Panc1 (cell line): ENCODE data around the gene TSHZ3. TPM values are rescaled to one million over a fixed set of nuclear protein-coding genes. Genes with fewer than 3 reads are reported as not detected.

Experiments used
- ATAC-seq: fragments of 200-7000 bp; cut with Tn5 transposase; 2 replicates; pipeline ENCODE4 v1.9.1; 2020; ENCODE audit warnings: mild to moderate bottlenecking, moderate library complexity
- BruUV-seq: library from RNA; stranded (reverse); fragments of 400-500 nt; replicated peaks from 2 replicates; lab custom pipeline; 2021; lab: Mats Ljungman, UMichigan
- CTCF ChIA-PET: fragments of 300-600 bp; sonication (Branson Sonifier 250); formaldehyde crosslinking; loops from one replicate; lab custom pipeline; 2022; ENCODE audit warnings: antibody characterized with exemption; lab: Charles Lee
- POLR2A ChIA-PET: fragments of 300-600 bp; sonication (Branson Sonifier 250); formaldehyde crosslinking; loops from one replicate; lab custom pipeline; 2022; ENCODE audit warnings: antibody characterized with exemption; lab: Charles Lee
- DNase-seq: peaks from one replicate; pipeline ENCODE4 v3.0.0-alpha.2; 2010; ENCODE audit warnings: low read depth, low spot score
- H3K27ac ChIP-seq: 2 replicates; pipeline ENCODE4 v1.5.1; 2011; ENCODE audit warnings: mild to moderate bottlenecking, low read length, inconsistent platforms
- H3K27me3 ChIP-seq: fragments of 200-500 bp; sonication (Bioruptor generic); 2 replicates; pipeline ENCODE4 v1.6.0; 2014; ENCODE audit warnings: low read length, inconsistent platforms; ENCODE audit not compliant: control insufficient read depth, insufficient read depth
- H3K36me3 ChIP-seq: fragments of 200-500 bp; sonication (Bioruptor generic); 2 replicates; pipeline ENCODE4 v1.5.1; 2014; ENCODE audit warnings: inconsistent platforms, mild to moderate bottlenecking, low read length, moderate library complexity; ENCODE audit not compliant: control insufficient read depth, insufficient read depth
- H3K4me1 ChIP-seq: 2 replicates; pipeline ENCODE4 v1.5.1; 2011; ENCODE audit warnings: inconsistent platforms, mild to moderate bottlenecking, low read length, moderate library complexity; ENCODE audit not compliant: control insufficient read depth, insufficient read depth
- H3K4me3 ChIP-seq, 2 experiments: 2 replicates each; pipeline ENCODE4 v1.5.1; 2011 to 2012; ENCODE audit warnings: low read depth in 2 of 2, low read length in 2 of 2, mild to moderate bottlenecking in 2 of 2, inconsistent platforms in 1 of 2, moderate library complexity in 1 of 2
- H3K9me3 ChIP-seq: fragments of 200-500 bp; sonication (Bioruptor generic); 2 replicates; pipeline ENCODE4 v1.5.1; 2014; ENCODE audit warnings: low read depth, mild to moderate bottlenecking, inconsistent platforms, low read length, moderate library complexity; ENCODE audit not compliant: control insufficient read depth, insufficient read depth
- POLR2AphosphoS5 ChIP-seq: IDR thresholded peaks from 2 replicates; pipeline ENCODE4 v1.6.1; 2012; ENCODE audit warnings: mild to moderate bottlenecking, low read depth, low read length, moderate library complexity
- SIN3A ChIP-seq: IDR thresholded peaks from 2 replicates; pipeline ENCODE4 v1.6.1; 2012; ENCODE audit warnings: low read depth, mild to moderate bottlenecking, low read length, moderate library complexity, borderline replicate concordance; ENCODE audit not compliant: insufficient read depth
- TCF7L2 ChIP-seq: IDR thresholded peaks from 2 replicates; pipeline ENCODE4 v1.6.1; 2011; ENCODE audit warnings: mild to moderate bottlenecking, low read depth, low read length, inconsistent platforms
- in situ Hi-C: cut with HindIII; loops from 2 replicates; pipeline ENCODE4 v1.10.0; 2016; ENCODE audit warnings: low sequenced_read_pairs, low pct_unique_long_range_greater_than_20kb
- intact Hi-C: fragments of 100-400 bp; cut with micrococcal nuclease; formaldehyde crosslinking; loops from one replicate; pipeline ENCODE4 v1.10.0; 2022; ENCODE audit not compliant: unreplicated experiment
- total RNA-seq: library from RNA; stranded (reverse); gene quantifications from one replicate; pipeline ENCODE4 v1.2.1, GENCODE V29; 2021; ENCODE audit not compliant: unreplicated experiment
- TF ChIP-seq, protein P1 (sequence below): fragments of 450-650 bp; IDR thresholded peaks from 2 replicates; pipeline ENCODE4 v1.5.1; 2017; ENCODE audit warnings: mild to moderate bottlenecking
- TF ChIP-seq, protein P2 (sequence below), 2 experiments: IDR thresholded peaks; 2 replicates each; pipeline ENCODE4 v1.6.1; 2011 to 2012; ENCODE audit warnings: low read depth in 2 of 2, control low read depth in 1 of 2, low read length in 1 of 2, mild to moderate bottlenecking in 1 of 2, moderate library complexity in 1 of 2; ENCODE audit not compliant: insufficient read depth in 1 of 2

The TSHZ3 gene
- total RNA-seq, 1 experiment from 2014 or later, result 7.8 TPM

DNA sequence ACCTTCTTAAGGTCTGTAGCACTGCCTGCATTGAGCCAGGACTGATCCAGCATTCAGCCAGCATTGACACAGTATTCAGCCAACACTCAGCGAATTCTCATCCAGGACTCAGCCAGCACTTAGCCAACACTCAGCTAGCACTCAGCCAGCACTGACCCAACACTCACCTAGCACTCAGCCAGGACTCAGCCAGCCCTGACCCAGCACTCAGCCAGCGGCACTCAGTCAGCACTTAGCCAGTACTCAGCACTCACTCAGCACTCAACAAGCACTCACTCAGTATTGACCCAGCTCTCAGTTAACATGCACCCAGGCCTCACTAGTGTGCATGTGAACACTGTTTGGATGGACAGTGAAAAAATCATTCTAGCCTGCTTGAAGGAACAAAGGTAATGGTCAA, 55.0 kb downstream of the TSHZ3 start:
- TF ChIP-seq POLR2AphosphoS5 (no peak), TCF7L2 (no peak), SIN3A (no peak)
- TF ChIP-seq, protein P1, sequence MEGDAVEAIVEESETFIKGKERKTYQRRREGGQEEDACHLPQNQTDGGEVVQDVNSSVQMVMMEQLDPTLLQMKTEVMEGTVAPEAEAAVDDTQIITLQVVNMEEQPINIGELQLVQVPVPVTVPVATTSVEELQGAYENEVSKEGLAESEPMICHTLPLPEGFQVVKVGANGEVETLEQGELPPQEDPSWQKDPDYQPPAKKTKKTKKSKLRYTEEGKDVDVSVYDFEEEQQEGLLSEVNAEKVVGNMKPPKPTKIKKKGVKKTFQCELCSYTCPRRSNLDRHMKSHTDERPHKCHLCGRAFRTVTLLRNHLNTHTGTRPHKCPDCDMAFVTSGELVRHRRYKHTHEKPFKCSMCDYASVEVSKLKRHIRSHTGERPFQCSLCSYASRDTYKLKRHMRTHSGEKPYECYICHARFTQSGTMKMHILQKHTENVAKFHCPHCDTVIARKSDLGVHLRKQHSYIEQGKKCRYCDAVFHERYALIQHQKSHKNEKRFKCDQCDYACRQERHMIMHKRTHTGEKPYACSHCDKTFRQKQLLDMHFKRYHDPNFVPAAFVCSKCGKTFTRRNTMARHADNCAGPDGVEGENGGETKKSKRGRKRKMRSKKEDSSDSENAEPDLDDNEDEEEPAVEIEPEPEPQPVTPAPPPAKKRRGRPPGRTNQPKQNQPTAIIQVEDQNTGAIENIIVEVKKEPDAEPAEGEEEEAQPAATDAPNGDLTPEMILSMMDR, result no peak
- TF ChIP-seq, protein P2, sequence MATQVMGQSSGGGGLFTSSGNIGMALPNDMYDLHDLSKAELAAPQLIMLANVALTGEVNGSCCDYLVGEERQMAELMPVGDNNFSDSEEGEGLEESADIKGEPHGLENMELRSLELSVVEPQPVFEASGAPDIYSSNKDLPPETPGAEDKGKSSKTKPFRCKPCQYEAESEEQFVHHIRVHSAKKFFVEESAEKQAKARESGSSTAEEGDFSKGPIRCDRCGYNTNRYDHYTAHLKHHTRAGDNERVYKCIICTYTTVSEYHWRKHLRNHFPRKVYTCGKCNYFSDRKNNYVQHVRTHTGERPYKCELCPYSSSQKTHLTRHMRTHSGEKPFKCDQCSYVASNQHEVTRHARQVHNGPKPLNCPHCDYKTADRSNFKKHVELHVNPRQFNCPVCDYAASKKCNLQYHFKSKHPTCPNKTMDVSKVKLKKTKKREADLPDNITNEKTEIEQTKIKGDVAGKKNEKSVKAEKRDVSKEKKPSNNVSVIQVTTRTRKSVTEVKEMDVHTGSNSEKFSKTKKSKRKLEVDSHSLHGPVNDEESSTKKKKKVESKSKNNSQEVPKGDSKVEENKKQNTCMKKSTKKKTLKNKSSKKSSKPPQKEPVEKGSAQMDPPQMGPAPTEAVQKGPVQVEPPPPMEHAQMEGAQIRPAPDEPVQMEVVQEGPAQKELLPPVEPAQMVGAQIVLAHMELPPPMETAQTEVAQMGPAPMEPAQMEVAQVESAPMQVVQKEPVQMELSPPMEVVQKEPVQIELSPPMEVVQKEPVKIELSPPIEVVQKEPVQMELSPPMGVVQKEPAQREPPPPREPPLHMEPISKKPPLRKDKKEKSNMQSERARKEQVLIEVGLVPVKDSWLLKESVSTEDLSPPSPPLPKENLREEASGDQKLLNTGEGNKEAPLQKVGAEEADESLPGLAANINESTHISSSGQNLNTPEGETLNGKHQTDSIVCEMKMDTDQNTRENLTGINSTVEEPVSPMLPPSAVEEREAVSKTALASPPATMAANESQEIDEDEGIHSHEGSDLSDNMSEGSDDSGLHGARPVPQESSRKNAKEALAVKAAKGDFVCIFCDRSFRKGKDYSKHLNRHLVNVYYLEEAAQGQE (IDR thresholded peaks at IDR 0.05; ENCODE audit: insufficient read depth in 1 of 2, low read depth in 2 of 2, low read length in 1 of 2), result no peak
- ChIA-PET POLR2A (no interaction called here), CTCF (no interaction called here)
- Histone ChIP-seq H3K27ac (no peak overlapping the region), H3K36me3 (no peaks in the 10 kb centered on the region), H3K9me3 (no peaks in the 10 kb centered on the region), H3K4me3 (no peak overlapping the region), H3K4me1 (no peaks in the 10 kb centered on the region), H3K27me3 (no peaks in the 10 kb centered on the region)
- in situ Hi-C loops, result no loop called here
- DNase-seq (no peak), ATAC-seq (no peak)
- BruUV-seq, result no TSS peak
- intact Hi-C loops, result no loop called here

DNA sequence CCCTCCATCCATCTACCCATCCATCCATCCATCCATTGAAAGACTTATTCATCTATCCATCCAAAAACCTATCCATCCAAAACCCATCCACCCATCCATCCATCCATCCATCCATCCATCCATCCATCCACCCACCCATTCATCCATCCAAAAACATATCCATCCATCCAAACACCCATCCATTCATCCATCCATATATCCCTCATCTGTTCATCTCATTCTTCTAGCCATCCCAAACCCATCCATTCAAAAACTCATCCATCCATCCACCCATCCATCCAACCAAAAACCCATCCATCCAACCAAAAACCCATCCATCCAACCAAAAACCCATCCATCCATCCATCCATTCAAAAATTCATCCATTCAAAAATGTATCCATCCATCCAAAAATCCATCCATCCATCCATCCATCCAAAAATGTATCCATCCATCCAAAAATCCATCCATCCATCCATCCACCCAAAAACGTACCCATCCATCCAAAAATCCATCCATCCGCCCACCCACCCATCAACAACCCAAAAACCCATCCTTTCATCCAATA, 56.5 kb downstream of the TSHZ3 start:
- intact Hi-C loops (no loop called here), in situ Hi-C loops (no loop called here)
- POLR2A ChIA-PET, result no interaction called here
- Histone ChIP-seq H3K36me3 (no peaks in the 10 kb centered on the region), H3K4me3 (no peak overlapping the region), H3K27me3 (no peaks in the 10 kb centered on the region), H3K27ac (no peak overlapping the region), H3K4me1 (no peaks in the 10 kb centered on the region), H3K9me3 (no peaks in the 10 kb centered on the region)
- no peak for ATAC-seq
- DNase-seq, result no peak
- TF ChIP-seq SIN3A, result no peak
- no peak for TF ChIP-seq POLR2AphosphoS5
- TF ChIP-seq, protein P2 (IDR thresholded peaks at IDR 0.05; ENCODE audit: insufficient read depth in 1 of 2, low read depth in 2 of 2, low read length in 1 of 2), result no peak
- TF ChIP-seq, protein P1, result no peak
- TF ChIP-seq TCF7L2, result no peak
- CTCF ChIA-PET, result no interaction called here
- BruUV-seq, result no TSS peak
